ENCODE measurements around the gene YJU2. TPM values are rescaled to one million over a fixed set of nuclear protein-coding genes. Genes with fewer than 3 reads are reported as not detected.

Gene YJU2
- total RNA-seq, 4 donors from 2014 or later = 10.7 to 21.5 (median 17.5) TPM

GRCh38 chr19:4310247-4311121, 63.6 kb downstream of the YJU2 start:
- TF ChIP-seq CTCF (IDR thresholded peaks at IDR 0.05; ENCODE audit: low read depth) = no peak

DNA sequence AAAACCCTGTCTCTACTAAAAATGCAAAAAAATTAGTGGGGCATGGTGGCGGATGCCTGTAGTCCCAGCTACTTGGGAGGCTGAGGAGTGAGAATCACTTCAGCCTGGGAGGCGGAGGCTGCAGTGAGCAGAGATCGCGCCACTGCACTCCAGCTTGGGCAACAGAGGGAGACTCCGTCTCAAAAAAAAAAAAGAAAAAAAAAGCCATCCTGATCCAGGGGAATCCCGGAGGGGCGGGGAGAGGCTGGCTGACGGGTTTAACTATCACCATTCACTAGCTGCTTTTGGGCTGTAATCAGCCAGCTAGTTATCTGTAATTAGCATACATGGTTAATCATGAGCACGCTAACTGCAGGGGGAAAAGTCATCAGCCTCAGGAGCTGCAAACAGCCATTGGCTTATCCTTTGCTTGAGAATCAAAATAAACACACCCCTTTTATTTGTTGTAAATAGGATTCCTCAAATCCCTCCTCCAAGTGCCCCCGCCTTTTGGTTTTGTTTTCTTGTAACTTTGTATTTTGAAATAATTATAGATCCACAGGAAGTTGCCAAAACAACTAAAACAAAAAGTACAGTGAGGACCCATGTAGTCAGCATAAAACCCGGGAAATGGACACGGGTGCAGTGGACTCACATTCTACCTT, 67.1 kb downstream of the YJU2 start:
- no peak for TF ChIP-seq CTCF (IDR thresholded peaks at IDR 0.05; ENCODE audit: low read depth)

DNA sequence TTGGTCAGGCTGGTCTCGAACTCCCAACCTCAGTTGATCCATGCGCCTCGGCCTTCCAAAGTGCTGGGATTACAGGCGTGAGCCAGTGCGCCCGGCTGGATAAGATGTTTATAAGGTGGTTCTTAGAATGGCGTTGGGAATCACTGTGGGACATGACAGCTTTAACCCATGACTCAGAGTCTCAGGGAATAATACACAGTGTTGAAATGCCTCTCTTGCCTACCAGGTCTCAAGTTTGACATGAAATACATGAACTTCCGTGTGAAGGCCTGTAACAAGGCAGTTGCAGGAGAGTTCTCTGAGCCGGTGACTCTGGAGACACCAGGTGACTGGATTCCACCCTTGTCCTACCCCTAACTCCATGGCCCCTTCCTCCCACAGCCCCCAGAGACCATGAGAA, 70.1 kb downstream of the YJU2 start:
- TF ChIP-seq CTCF (IDR thresholded peaks at IDR 0.05; ENCODE audit: low read depth) = no peak

DNA sequence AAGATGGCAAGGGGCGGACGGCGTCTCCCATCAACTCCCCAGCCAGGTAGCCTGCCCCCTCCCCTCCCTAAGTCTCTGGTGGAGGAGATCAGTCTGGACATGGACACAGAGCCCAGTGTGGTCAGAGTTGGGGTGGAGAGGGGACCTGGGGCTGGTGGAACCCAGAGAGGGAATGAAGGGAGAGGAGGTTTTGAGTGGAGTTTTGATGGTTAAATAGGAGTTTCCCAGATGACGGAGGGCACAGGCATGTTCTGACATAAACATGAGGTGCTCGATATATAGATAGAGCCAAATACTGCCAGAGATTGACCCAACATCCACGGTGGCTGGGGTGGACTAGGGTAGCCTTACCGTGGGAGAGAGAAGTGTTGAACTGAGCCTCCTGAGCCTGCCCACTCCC, 71.6 kb downstream of the YJU2 start:
- no peak for TF ChIP-seq CTCF (IDR thresholded peaks at IDR 0.05; ENCODE audit: low read depth)

Other genes with a start within 250 kb of the YJU2 start
- gene PIAS4, start 239.3 kb upstream of the YJU2 start, total RNA-seq = 10 to 100 TPM in 3 of 4 donors, 1 to 10 TPM in 1; 7.7 to 50.4 (median 16.1) TPM
- 10 to 100 TPM; 14.2 to 63.9 (median 28.7) TPM for gene ZBTB7A, start 180.2 kb upstream of the YJU2 start, total RNA-seq
- gene MAP2K2, start 123.0 kb upstream of the YJU2 start, total RNA-seq = 10 to 100 TPM; 39.3 to 66.1 (median 56.3) TPM
- gene CREB3L3, start 93.4 kb upstream of the YJU2 start, total RNA-seq = not detected
- gene SIRT6, start 64.5 kb upstream of the YJU2 start, total RNA-seq = 10 to 100 TPM; 12.6 to 28.3 (median 15.6) TPM
- 1 to 10 TPM in 2 of 4 donors, under 1 TPM in 2; 0.68 to 2.9 (median 1.6) TPM for gene ANKRD24, start 64.4 kb upstream of the YJU2 start, total RNA-seq
- gene EBI3, start 17.6 kb upstream of the YJU2 start, total RNA-seq = 10 to 100 TPM in 1 of 4 donors, 1 to 10 TPM in 3; 2.0 to 20.7 (median 8.0) TPM
- gene SHD, start 32.2 kb downstream of the YJU2 start, total RNA-seq = not detected
- gene TMIGD2, start 55.3 kb downstream of the YJU2 start, total RNA-seq = under 1 TPM in 1 of 4 donors, not detected in 3; 0.34 TPM
- gene FSD1, start 57.5 kb downstream of the YJU2 start, total RNA-seq = not detected
- gene STAP2, start 91.7 kb downstream of the YJU2 start, total RNA-seq = 1 to 10 TPM; 1.5 to 2.9 (median 1.8) TPM
- gene MPND, start 96.5 kb downstream of the YJU2 start, total RNA-seq = 10 to 100 TPM in 1 of 4 donors, 1 to 10 TPM in 3; 3.8 to 13.2 (median 8.4) TPM
- gene SH3GL1, start 153.5 kb downstream of the YJU2 start, total RNA-seq = 10 to 100 TPM; 28.7 to 43.9 (median 36.4) TPM
- gene CHAF1A, start 155.6 kb downstream of the YJU2 start, total RNA-seq = 10 to 100 TPM in 1 of 4 donors, 1 to 10 TPM in 3; 4.8 to 13.0 (median 6.3) TPM
- 100 to 1,000 TPM in 2 of 4 donors, 10 to 100 TPM in 2; 85.0 to 149 (median 102) TPM for gene UBXN6, start 210.7 kb downstream of the YJU2 start, total RNA-seq
- 10 to 100 TPM; 15.5 to 39.7 (median 26.9) TPM for gene HDGFL2, start 225.2 kb downstream of the YJU2 start, total RNA-seq